ENCODE measurements around the gene UNC13B. TPM values are rescaled to one million over a fixed set of nuclear protein-coding genes. Genes with fewer than 3 reads are reported as not detected.
"Not testable (repeated sequence)": the region's sequence is repeated elsewhere in the genome, so short reads cannot be mapped to it uniquely, and the experiment has no call there.

UNC13B gene
- total RNA-seq, 2 experiments from 2014 or later: 0.12 to 0.25 TPM

GRCh38 chr9:35205340-35205739 is 43.5 kb downstream of the UNC13B start:
- Mint-ChIP-seq H3K4me3 (no peak overlapping the region), H3K4me1 (no peaks in the 10 kb centered on the region), H3K9me3 (peaks cover 18% of the 10 kb centered on the region), H3K27me3 (no peaks in the 10 kb centered on the region), H3K27ac (no peak overlapping the region), H3K36me3 (ENCODE audit: low read depth) (no peaks in the 10 kb centered on the region)
- DNase-seq: no peak
- CTCF ChIA-PET: no interaction called here
- POLR2A ChIA-PET: no interaction called here

GRCh38 chr9:35211854-35212253 is 50.0 kb downstream of the UNC13B start:
- no peak for DNase-seq
- CTCF ChIA-PET: no interaction called here
- peaks cover 2% of the 10 kb centered on the region for H3K27me3 Mint-ChIP-seq

GRCh38 chr9:35220659-35221338 is 59.0 kb downstream of the UNC13B start:
- Mint-ChIP-seq H3K36me3 (ENCODE audit: low read depth) (no peaks in the 10 kb centered on the region), H3K27me3 (peaks cover 9% of the 10 kb centered on the region)

More at GRCh38 chr9:35211854-35212253, 50.0 kb downstream of the UNC13B start:
- POLR2A ChIA-PET: no interaction called here
- Mint-ChIP-seq H3K27ac (no peak overlapping the region), H3K36me3 (ENCODE audit: low read depth) (no peaks in the 10 kb centered on the region), H3K4me3 (no peak overlapping the region), H3K9me3 (no peaks in the 10 kb centered on the region), H3K4me1 (no peaks in the 10 kb centered on the region)

GRCh38 chr9:35225677-35226076 is 63.9 kb downstream of the UNC13B start:
- Mint-ChIP-seq H3K27ac (no peak overlapping the region), H3K9me3 (peaks cover 5% of the 10 kb centered on the region), H3K4me3 (no peak overlapping the region), H3K4me1 (no peaks in the 10 kb centered on the region), H3K27me3 (peaks cover 6% of the 10 kb centered on the region), H3K36me3 (ENCODE audit: low read depth) (no peaks in the 10 kb centered on the region)
- no peak for DNase-seq
- POLR2A ChIA-PET: no interaction called here
- CTCF ChIA-PET: no interaction called here

More at GRCh38 chr9:35220659-35221338, 59.0 kb downstream of the UNC13B start:
- Mint-ChIP-seq H3K4me1 (no peaks in the 10 kb centered on the region), H3K4me3 (no peak overlapping the region), H3K9me3 (peaks cover 5% of the 10 kb centered on the region), H3K27ac (no peak overlapping the region)
- ChIA-PET POLR2A (no interaction called here), CTCF (no interaction called here)
- DNase-seq: no peak

- Mint-ChIP-seq H3K4me3 (no peak overlapping the region), H3K27ac (no peak overlapping the region), H3K4me1 (no peaks in the 10 kb centered on the region), H3K9me3 (peaks cover 5% of the 10 kb centered on the region), H3K27me3 (peaks cover 4% of the 10 kb centered on the region), H3K36me3 (ENCODE audit: low read depth) (no peaks in the 10 kb centered on the region)
- ChIA-PET CTCF (no interaction called here), POLR2A (no interaction called here)
- no peak for DNase-seq
These were observed 64.8 kb downstream of the UNC13B start for GRCh38 chr9:35226651-35227050.

GRCh38 chr9:35227284-35227683 is 65.5 kb downstream of the UNC13B start:
- CTCF ChIA-PET: no interaction called here
- Mint-ChIP-seq H3K4me3 (no peak overlapping the region), H3K4me1 (no peaks in the 10 kb centered on the region), H3K9me3 (peaks cover 5% of the 10 kb centered on the region), H3K27me3 (peaks cover 2% of the 10 kb centered on the region), H3K36me3 (ENCODE audit: low read depth) (no peaks in the 10 kb centered on the region), H3K27ac (no peak overlapping the region)
- DNase-seq: no peak
- POLR2A ChIA-PET: no interaction called here

- Mint-ChIP-seq H3K27me3 (peaks cover 6% of the 10 kb centered on the region), H3K9me3 (no peaks in the 10 kb centered on the region), H3K4me3 (no peak overlapping the region), H3K4me1 (no peaks in the 10 kb centered on the region), H3K36me3 (ENCODE audit: low read depth) (no peaks in the 10 kb centered on the region), H3K27ac (no peak overlapping the region)
- ChIA-PET CTCF (no interaction called here), POLR2A (no interaction called here)
- no peak for DNase-seq
These were observed 67.4 kb downstream of the UNC13B start for GRCh38 chr9:35229066-35229778.

- no peaks in the 10 kb centered on the region for H3K9me3 Mint-ChIP-seq
- H3K4me1 Mint-ChIP-seq: no peaks in the 10 kb centered on the region
- H3K27ac Mint-ChIP-seq: no peak overlapping the region
- peaks cover 6% of the 10 kb centered on the region for H3K27me3 Mint-ChIP-seq
- H3K4me3 Mint-ChIP-seq: no peak overlapping the region
- ChIA-PET CTCF (interaction anchor here (1.2 kb wide), 1 partner anchor 12 kb away, joined by 3 read pairs; no protein-coding TSS in a partner anchor), POLR2A (no interaction called here)
- H3K36me3 Mint-ChIP-seq (ENCODE audit: low read depth): no peaks in the 10 kb centered on the region
- no peak for DNase-seq
These were observed 68.0 kb downstream of the UNC13B start for GRCh38 chr9:35229779-35230143.

GRCh38 chr9:35232867-35233544 is 71.2 kb downstream of the UNC13B start:
- Mint-ChIP-seq H3K36me3 (ENCODE audit: low read depth) (no peaks in the 10 kb centered on the region), H3K27ac (no peak overlapping the region), H3K4me3 (no peak overlapping the region), H3K9me3 (no peaks in the 10 kb centered on the region), H3K4me1 (no peaks in the 10 kb centered on the region), H3K27me3 (peaks cover 6% of the 10 kb centered on the region)
- DNase-seq: no peak
- CTCF ChIA-PET: no interaction called here
- POLR2A ChIA-PET: no interaction called here

GRCh38 chr9:35236692-35237091 is 74.9 kb downstream of the UNC13B start:
- Mint-ChIP-seq H3K9me3 (peaks cover 5% of the 10 kb centered on the region), H3K27me3 (peaks cover 6% of the 10 kb centered on the region), H3K27ac (no peak overlapping the region), H3K4me3 (no peak overlapping the region), H3K36me3 (ENCODE audit: low read depth) (no peaks in the 10 kb centered on the region), H3K4me1 (no peaks in the 10 kb centered on the region)
- no peak for DNase-seq
- ChIA-PET CTCF (no interaction called here), POLR2A (no interaction called here)

- CTCF ChIA-PET: no interaction called here
- no peak for DNase-seq
- H3K9me3 Mint-ChIP-seq: peaks cover 5% of the 10 kb centered on the region
- no peak overlapping the region for H3K4me3 Mint-ChIP-seq
- no peaks in the 10 kb centered on the region for H3K36me3 Mint-ChIP-seq (ENCODE audit: low read depth)
- H3K27ac Mint-ChIP-seq: no peak overlapping the region
- H3K27me3 Mint-ChIP-seq: peaks cover 8% of the 10 kb centered on the region
- POLR2A ChIA-PET: no interaction called here
- no peaks in the 10 kb centered on the region for H3K4me1 Mint-ChIP-seq
These were observed 75.5 kb downstream of the UNC13B start for GRCh38 chr9:35237311-35237710.

- DNase-seq; H3K36me3 Mint-ChIP-seq (ENCODE audit: low read depth); H3K9me3 Mint-ChIP-seq; H3K4me1 Mint-ChIP-seq; CTCF ChIA-PET; POLR2A ChIA-PET; H3K27ac Mint-ChIP-seq; H3K4me3 Mint-ChIP-seq: not testable (repeated sequence)
- H3K27me3 Mint-ChIP-seq: peaks cover 15% of the 10 kb centered on the region
These were observed 84.1 kb downstream of the UNC13B start for GRCh38 chr9:35245945-35246344.

GRCh38 chr9:35253075-35253474 is 91.3 kb downstream of the UNC13B start:
- Mint-ChIP-seq H3K27ac (no peak overlapping the region), H3K36me3 (ENCODE audit: low read depth) (no peaks in the 10 kb centered on the region), H3K27me3 (peaks cover 8% of the 10 kb centered on the region), H3K9me3 (no peaks in the 10 kb centered on the region), H3K4me1 (no peaks in the 10 kb centered on the region), H3K4me3 (no peak overlapping the region)
- ChIA-PET POLR2A (no interaction called here), CTCF (no interaction called here)
- DNase-seq: no peak

Measured in activated CD4-positive, alpha-beta T cell treated with anti-CD3 and anti-CD28 coated beads, Interleukin-2, amount 10 ng/mL, durations not matched to agents 7 days and 5 days (primary cell).